AG10803 (cell line): Measurements from ENCODE around the gene C16orf89.
A peak's percentile ranks its signal among the peaks of the same experiment; 100 is the strongest.
"Not testable (repeated sequence)": the region's sequence is repeated elsewhere in the genome, so short reads cannot be mapped to it uniquely, and the experiment has no call there.

Experiments
- DNase-seq: peaks from one replicate; pipeline ENCODE4 v3.0.0; 2010; ENCODE audit warnings: low read depth
- H3K4me3 ChIP-seq: 2 replicates; pipeline ENCODE4 v1.5.1; 2011; ENCODE audit warnings: mild to moderate bottlenecking, low read length, control low read depth
- CTCF ChIP-seq: conservative IDR thresholded peaks from 2 replicates; pipeline ENCODE4 v1.5.1; 2011; ENCODE audit warnings: mild to moderate bottlenecking, low read length, control low read depth, inconsistent platforms

C16orf89 gene

GRCh38 chr16:5059386-5060072, 6.2 kb downstream of the C16orf89 start:
- no peak for DNase-seq
- no peak for TF ChIP-seq CTCF
- H3K4me3 ChIP-seq, result no peak overlapping the region

GRCh38 chr16:5058476-5058875, 7.3 kb downstream of the C16orf89 start:
- no peak overlapping the region for H3K4me3 ChIP-seq
- DNase-seq, result no peak
- peak; percentile 24; the same call in 1 of the 2 replicates for TF ChIP-seq CTCF

- DNase-seq, result no peak
- no peak overlapping the region for H3K4me3 ChIP-seq
- TF ChIP-seq CTCF, result peak; percentile 38
Measured at GRCh38 chr16:5056352-5056751, 9.4 kb downstream of the C16orf89 start.

- no peak for DNase-seq
- no peak overlapping the region for H3K4me3 ChIP-seq
- no peak for TF ChIP-seq CTCF
Measured at GRCh38 chr16:5054876-5055865, 10.6 kb downstream of the C16orf89 start.

- no peak for TF ChIP-seq CTCF
- no peak for DNase-seq
- no peak overlapping the region for H3K4me3 ChIP-seq
Measured at GRCh38 chr16:5046914-5047313, 18.8 kb downstream of the C16orf89 start.

GRCh38 chr16:5045499-5046115, 20.1 kb downstream of the C16orf89 start:
- no peak for TF ChIP-seq CTCF
- no peak for DNase-seq
- no peak overlapping the region for H3K4me3 ChIP-seq

GRCh38 chr16:5044581-5044980, 21.2 kb downstream of the C16orf89 start:
- not testable (repeated sequence) for DNase-seq, H3K4me3 ChIP-seq
